HCT116 (cell line): ENCODE results near the gene RHBDD1. TPM values are rescaled to one million over a fixed set of nuclear protein-coding genes. Genes with fewer than 3 reads are reported as not detected.
"Not testable (repeated sequence)": the region's sequence is repeated elsewhere in the genome, so short reads cannot be mapped to it uniquely, and the experiment has no call there.

Experiments used
- ATAC-seq: fragments of 200-7000 bp; cut with Tn5 transposase; 2 replicates; pipeline ENCODE4 v1.9.1; 2020; ENCODE audit warnings: mild to moderate bottlenecking, moderate library complexity
- BruUV-seq: library from RNA; stranded (reverse); fragments of 400-500 nt; replicated peaks from 2 replicates; lab custom pipeline; 2021; lab: Mats Ljungman, UMichigan
- CTCF ChIA-PET: fragments of 300-600 bp; sonication (Branson Sonifier 250); formaldehyde crosslinking; loops from one replicate; lab custom pipeline; 2021; ENCODE audit warnings: antibody characterized with exemption; lab: Charles Lee
- POLR2A ChIA-PET: fragments of 300-600, 350-600 bp; sonication (Branson Sonifier 250); formaldehyde crosslinking; loops from one replicate; lab custom pipeline; 2021; ENCODE audit warnings: antibody characterized with exemption; lab: Charles Lee
- RAD21 ChIA-PET, 2 experiments: fragments of 300-600 bp; sonication (Branson Sonifier 250); formaldehyde crosslinking; loops; one replicate each; lab custom pipeline; 2023; ENCODE audit warnings: low total read pairs in 2 of 2; ENCODE audit not compliant: uncharacterized antibody in 2 of 2, unreplicated experiment in 2 of 2, low non-redundant PET in 1 of 2; lab: Charles Lee
- DNase-seq: peaks from one replicate; pipeline ENCODE4 v3.0.0-alpha.2; 2010; ENCODE audit warnings: low read depth, low spot score
- H2AFZ ChIP-seq: fragments of 200-600 bp; shearing (Covaris generic), sonication (generic); 2 replicates; pipeline ENCODE4 v1.6.1; 2017; ENCODE audit warnings: low read depth, mixed run types, mixed read lengths, antibody characterized with exemption, low read length; ENCODE audit not compliant: poor library complexity, severe bottlenecking
- H3K27ac ChIP-seq: 2 replicates; pipeline ENCODE4 v1.5.1; 2012; ENCODE audit warnings: low read depth, low read length
- H3K27me3 ChIP-seq: fragments of 200-600 bp; sonication (generic); 2 replicates; pipeline ENCODE4 v1.6.1; 2016; ENCODE audit warnings: mixed run types, low read length, mixed read lengths; ENCODE audit not compliant: insufficient read depth
- H3K36me3 ChIP-seq, 2 experiments: fragments of 200-500 bp in 1 of 2; fragments of 200-600 bp in 1 of 2; sonication (Bioruptor generic) in 1 of 2; sonication (generic) in 1 of 2; 2 replicates each; pipeline versions ENCODE4 v1.5.1 to v1.6.1; 2014 to 2016; ENCODE audit warnings: low read length in 2 of 2, inconsistent platforms in 1 of 2, mixed read lengths in 1 of 2, mixed run types in 1 of 2; ENCODE audit not compliant: insufficient read depth in 2 of 2, control insufficient read depth in 1 of 2
- H3K4me1 ChIP-seq, 2 experiments: fragments of 200-600 bp in 1 of 2; sonication (generic) in 1 of 2; 2 replicates each; pipeline versions ENCODE4 v1.5.1 to v1.6.1; 2012 to 2017; ENCODE audit warnings: low read length in 2 of 2, inconsistent platforms in 1 of 2, mild to moderate bottlenecking in 1 of 2, mixed read lengths in 1 of 2, mixed run types in 1 of 2, moderate library complexity in 1 of 2; ENCODE audit not compliant: insufficient read depth in 2 of 2, control insufficient read depth in 1 of 2
- H3K4me2 ChIP-seq: fragments of 200-600 bp; sonication (generic); 2 replicates; pipeline ENCODE4 v1.6.1; 2017; ENCODE audit warnings: mixed run types, low read length, mixed read lengths
- H3K4me3 ChIP-seq, 2 experiments: fragments of 200-600 bp in 1 of 2; sonication (generic) in 1 of 2; replicated peaks in 1 of 2; 2 replicates each; pipeline ENCODE4 v1.5.1; 2011 to 2016; ENCODE audit warnings: low read length in 2 of 2, control low read depth in 1 of 2, low read depth in 1 of 2, mild to moderate bottlenecking in 1 of 2, mixed read lengths in 1 of 2, mixed run types in 1 of 2
- H3K79me2 ChIP-seq: fragments of 200-600 bp; sonication (generic); 2 replicates; pipeline ENCODE4 v1.6.1; 2017; ENCODE audit warnings: mild to moderate bottlenecking, mixed run types, low read length, moderate library complexity, mixed read lengths; ENCODE audit not compliant: insufficient read depth
- H3K9ac ChIP-seq: fragments of 200-600 bp; sonication (generic); 2 replicates; pipeline ENCODE4 v1.6.1; 2016; ENCODE audit warnings: low read length, mixed read lengths
- H3K9me2 ChIP-seq: fragments of 200-600 bp; sonication (generic), shearing (Covaris generic); 2 replicates; pipeline ENCODE4 v1.6.1; 2017; ENCODE audit warnings: mixed run types, mild to moderate bottlenecking, moderate library complexity; ENCODE audit not compliant: insufficient read depth
- H3K9me3 ChIP-seq, 2 experiments: fragments of 200-500 bp in 1 of 2; fragments of 200-600 bp in 1 of 2; sonication (Bioruptor generic) in 1 of 2; sonication (generic) in 1 of 2; 2 replicates each; pipeline ENCODE4 v1.6.1; 2014 to 2017; ENCODE audit warnings: low read length in 2 of 2, mixed read lengths in 2 of 2, inconsistent platforms in 1 of 2, low read depth in 1 of 2, mild to moderate bottlenecking in 1 of 2, mixed run types in 1 of 2, moderate library complexity in 1 of 2; ENCODE audit not compliant: control insufficient read depth in 1 of 2, insufficient read depth in 1 of 2
- H4K20me1 ChIP-seq: fragments of 200-600 bp; sonication (generic), shearing (Covaris generic); 2 replicates; pipeline ENCODE4 v1.6.1; 2017; ENCODE audit warnings: mixed run types, mild to moderate bottlenecking, moderate library complexity; ENCODE audit not compliant: insufficient read depth
- EGR1 ChIP-seq: IDR thresholded peaks from 2 replicates; pipeline ENCODE4 v1.6.1; 2012; ENCODE audit warnings: low read depth
- ELF1 ChIP-seq: IDR thresholded peaks from 2 replicates; pipeline ENCODE4 v1.6.1; 2012; ENCODE audit warnings: low read depth, borderline replicate concordance
- JUND ChIP-seq: IDR thresholded peaks from 2 replicates; pipeline ENCODE4 v1.6.1; 2012
- POLR2AphosphoS5 ChIP-seq: IDR thresholded peaks from 2 replicates; pipeline ENCODE4 v1.6.1; 2011; ENCODE audit warnings: mild to moderate bottlenecking, low read depth, low read length, moderate library complexity
- SIN3A ChIP-seq: IDR thresholded peaks from 2 replicates; pipeline ENCODE4 v1.6.1; 2012; ENCODE audit warnings: low read depth
- SP1 ChIP-seq: IDR thresholded peaks from 2 replicates; pipeline ENCODE4 v1.6.1; 2012; ENCODE audit warnings: low read depth
- SRF ChIP-seq: IDR thresholded peaks from 2 replicates; pipeline ENCODE4 v1.6.1; 2012; ENCODE audit warnings: low read depth
- TCF7L2 ChIP-seq: IDR thresholded peaks from 2 replicates; pipeline ENCODE4 v1.7.0; 2011; ENCODE audit warnings: borderline replicate concordance, inconsistent platforms; ENCODE audit not compliant: insufficient read depth, insufficient read length; ENCODE audit errors: extremely low read depth
- intact Hi-C: fragments of 100-400 bp; cut with micrococcal nuclease; formaldehyde crosslinking; loops from 2 replicates; pipeline ENCODE4 v1.10.0; 2022
- total RNA-seq: library from RNA; stranded (reverse); gene quantifications from one replicate; pipeline ENCODE4 v1.2.1, GENCODE V29; 2021; ENCODE audit not compliant: unreplicated experiment
- TF ChIP-seq, protein P1 (sequence below): IDR thresholded peaks from 2 replicates; pipeline ENCODE4 v1.6.1; 2012
- TF ChIP-seq, protein P2 (sequence below): IDR thresholded peaks from 2 replicates; pipeline ENCODE4 v1.6.1; 2012

RHBDD1 gene
- total RNA-seq, 1 experiment from 2014 or later, result 73.8 TPM

DNA sequence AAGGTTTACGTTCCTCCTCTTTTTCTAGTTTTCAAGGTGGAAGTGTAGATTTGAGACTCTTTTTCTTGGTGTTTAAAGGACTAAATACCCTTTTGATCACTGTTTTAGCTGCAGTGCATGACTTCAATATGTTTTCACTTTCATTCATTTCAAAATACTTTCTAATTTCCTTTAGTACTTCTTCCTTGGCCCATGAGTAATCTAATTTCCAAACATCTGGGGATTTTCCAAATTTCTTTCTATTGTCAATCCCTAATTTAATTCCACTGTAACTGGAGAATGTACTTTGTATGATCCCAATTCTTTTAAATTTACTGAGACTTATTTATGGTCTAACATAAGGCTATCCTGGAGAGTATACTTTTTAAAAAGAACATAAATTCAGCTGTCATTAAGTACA lies 3.8 kb upstream of the RHBDD1 start:
- H3K27ac ChIP-seq, result no peak overlapping the region
- TF ChIP-seq EGR1 (no peak), SP1 (no peak), SIN3A (no peak), ELF1 (no peak), JUND (no peak), POLR2AphosphoS5 (no peak), TCF7L2 (no peak), SRF (no peak)
- TF ChIP-seq, protein P1, sequence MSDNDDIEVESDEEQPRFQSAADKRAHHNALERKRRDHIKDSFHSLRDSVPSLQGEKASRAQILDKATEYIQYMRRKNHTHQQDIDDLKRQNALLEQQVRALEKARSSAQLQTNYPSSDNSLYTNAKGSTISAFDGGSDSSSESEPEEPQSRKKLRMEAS, result no peak
- TF ChIP-seq, protein P2, sequence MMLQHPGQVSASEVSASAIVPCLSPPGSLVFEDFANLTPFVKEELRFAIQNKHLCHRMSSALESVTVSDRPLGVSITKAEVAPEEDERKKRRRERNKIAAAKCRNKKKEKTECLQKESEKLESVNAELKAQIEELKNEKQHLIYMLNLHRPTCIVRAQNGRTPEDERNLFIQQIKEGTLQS, result no peak
- TF ChIP-seq, all 23 proteins: peak for 0
- H3K4me2 ChIP-seq, result no peak overlapping the region
- H3K36me3 ChIP-seq, result no peaks in the 10 kb centered on the region
- RAD21 ChIA-PET, result no interaction called here
- H3K9me2 ChIP-seq, result no peaks in the 10 kb centered on the region
- H3K79me2 ChIP-seq, result peaks cover 10% of the 10 kb centered on the region
- H3K4me1 ChIP-seq, result peaks cover 2 to 14% of the 10 kb centered on the region in 2 experiments; a peak in 3 of 4 replicates
- no peak overlapping the region for H3K4me3 ChIP-seq
- CTCF ChIA-PET, result no interaction called here
- H3K9me3 ChIP-seq, result no peaks in the 10 kb centered on the region; a peak in 1 of 4 replicates
- H2AFZ ChIP-seq, result no peak overlapping the region
- ATAC-seq, result no peak
- H3K27me3 ChIP-seq, result no peaks in the 10 kb centered on the region
- no TSS peak for BruUV-seq
- POLR2A ChIA-PET, result no interaction called here
- DNase-seq, result no peak
- intact Hi-C loops, result no loop called here
- no peaks in the 10 kb centered on the region for H4K20me1 ChIP-seq
- no peak overlapping the region for H3K9ac ChIP-seq

DNA sequence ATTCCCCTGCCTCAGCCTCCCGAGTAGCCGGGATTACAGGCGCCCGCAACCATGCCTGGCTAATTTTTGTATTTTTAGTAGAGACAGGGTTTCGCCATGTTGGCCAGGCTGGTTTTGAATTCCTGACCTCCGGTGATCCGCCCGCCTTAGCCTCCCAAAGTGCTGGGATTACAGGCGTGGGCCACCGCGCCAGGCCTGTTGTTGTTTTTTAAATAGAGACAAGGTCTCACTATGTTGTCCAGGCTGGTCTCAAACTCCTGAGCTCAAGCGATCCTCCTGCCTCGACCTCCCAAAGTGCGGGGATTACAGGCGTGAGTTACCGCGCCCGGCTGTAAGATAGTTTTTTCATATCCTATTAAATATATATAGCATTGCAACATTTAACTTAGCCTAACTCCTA lies 974 bp upstream of the RHBDD1 start:
- POLR2A ChIA-PET, H3K9me3 ChIP-seq, H3K9ac ChIP-seq, H3K4me2 ChIP-seq, H3K4me3 ChIP-seq, BruUV-seq, CTCF ChIA-PET, RAD21 ChIA-PET, intact Hi-C loops, H3K36me3 ChIP-seq, ATAC-seq, DNase-seq, H3K27me3 ChIP-seq, H2AFZ ChIP-seq, H4K20me1 ChIP-seq, H3K27ac ChIP-seq, H3K9me2 ChIP-seq: not testable (repeated sequence)
- Histone ChIP-seq H3K79me2 (peaks cover 28% of the 10 kb centered on the region), H3K4me1 (peaks cover 17 to 32% of the 10 kb centered on the region in 2 experiments; a peak in 3 of 4 replicates)
